Tibial artery (tissue), 4 donors: ENCODE data around the gene GRM3.

Experiments
- DNase-seq, 2 donors: peaks; one replicate each; pipeline ENCODE4 v3.0.0-alpha.2; 2019
- H3K27ac ChIP-seq, 2 donors: fragments of 200-600 bp; sonication (generic) in 1 of 2; 1 replicate in 1 of 2; 2 replicates in 1 of 2; pipeline ENCODE4 v1.5.1; 2018 to 2019; ENCODE audit warnings: mild to moderate bottlenecking in 1 of 2
- H3K27me3 ChIP-seq, 2 donors: fragments of 200-600 bp; sonication (generic) in 1 of 2; one replicate each; pipeline versions ENCODE4 v1.5.1 to v1.6.0; 2016 to 2019
- H3K36me3 ChIP-seq, 3 donors: fragments of 200-600 bp; sonication (generic) in 2 of 3; one replicate each; pipeline ENCODE4 v1.5.1; 2016 to 2019; ENCODE audit warnings: mild to moderate bottlenecking in 2 of 3
- H3K4me1 ChIP-seq, 4 donors: fragments of 200-600 bp; sonication (generic) in 2 of 4; 1 replicate in 3 of 4; 2 replicates in 1 of 4; pipeline ENCODE4 v1.5.1; 2016 to 2019
- H3K4me3 ChIP-seq, 2 donors: fragments of 200-600 bp; sonication (generic) in 1 of 2; 1 replicate in 1 of 2; 2 replicates in 1 of 2; pipeline ENCODE4 v1.5.1; 2018 to 2019; ENCODE audit warnings: mild to moderate bottlenecking in 2 of 2
- H3K9me3 ChIP-seq, 3 donors: fragments of 200-600 bp; sonication (generic) in 1 of 3; one replicate each; pipeline ENCODE4 v1.5.1; 2016 to 2019
- intact Hi-C: fragments of 100-400 bp; cut with DNase I; formaldehyde crosslinking; loops from one replicate; pipeline ENCODE4 v1.15.0; 2023; ENCODE audit warnings: low total_unique reads
- TF ChIP-seq, protein P1 (sequence below), 2 experiments: fragments of 200-600 bp in 1 of 2; fragments of 450-650 bp in 1 of 2; IDR thresholded peaks; one replicate each; pipeline ENCODE4 v1.5.1; 2017 to 2019; ENCODE audit warnings: antibody characterized with exemption in 2 of 2, mild to moderate bottlenecking in 1 of 2, moderate library complexity in 1 of 2

GRM3 gene

DNA sequence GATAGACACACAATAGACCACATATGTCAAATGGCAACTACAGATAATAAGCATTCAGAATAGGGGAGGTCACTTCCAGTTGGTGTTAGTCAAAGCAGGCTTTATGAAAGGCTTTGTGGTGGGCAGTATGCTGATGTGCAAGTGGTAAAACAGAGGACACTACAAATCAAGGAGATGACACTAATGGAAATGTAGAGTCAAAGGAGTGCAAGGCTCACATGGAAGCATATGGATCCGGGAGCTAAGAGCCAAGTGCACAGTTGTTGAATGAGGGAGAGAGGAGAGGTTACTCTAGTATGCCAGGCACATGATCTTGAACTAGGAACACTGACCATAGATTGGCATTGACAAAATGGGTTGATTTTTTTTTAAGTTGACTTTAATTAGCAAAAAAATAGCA lies 62.7 kb downstream of the GRM3 start:
- Histone ChIP-seq H3K9me3 (no peaks in the 10 kb centered on the region), H3K4me1 (no peaks in the 10 kb centered on the region), H3K36me3 (no peaks in the 10 kb centered on the region), H3K27ac (no peak overlapping the region), H3K4me3 (no peak overlapping the region), H3K27me3 (no peaks in the 10 kb centered on the region)
- intact Hi-C loops: no loop called here
- TF ChIP-seq, protein P1, sequence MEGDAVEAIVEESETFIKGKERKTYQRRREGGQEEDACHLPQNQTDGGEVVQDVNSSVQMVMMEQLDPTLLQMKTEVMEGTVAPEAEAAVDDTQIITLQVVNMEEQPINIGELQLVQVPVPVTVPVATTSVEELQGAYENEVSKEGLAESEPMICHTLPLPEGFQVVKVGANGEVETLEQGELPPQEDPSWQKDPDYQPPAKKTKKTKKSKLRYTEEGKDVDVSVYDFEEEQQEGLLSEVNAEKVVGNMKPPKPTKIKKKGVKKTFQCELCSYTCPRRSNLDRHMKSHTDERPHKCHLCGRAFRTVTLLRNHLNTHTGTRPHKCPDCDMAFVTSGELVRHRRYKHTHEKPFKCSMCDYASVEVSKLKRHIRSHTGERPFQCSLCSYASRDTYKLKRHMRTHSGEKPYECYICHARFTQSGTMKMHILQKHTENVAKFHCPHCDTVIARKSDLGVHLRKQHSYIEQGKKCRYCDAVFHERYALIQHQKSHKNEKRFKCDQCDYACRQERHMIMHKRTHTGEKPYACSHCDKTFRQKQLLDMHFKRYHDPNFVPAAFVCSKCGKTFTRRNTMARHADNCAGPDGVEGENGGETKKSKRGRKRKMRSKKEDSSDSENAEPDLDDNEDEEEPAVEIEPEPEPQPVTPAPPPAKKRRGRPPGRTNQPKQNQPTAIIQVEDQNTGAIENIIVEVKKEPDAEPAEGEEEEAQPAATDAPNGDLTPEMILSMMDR (IDR thresholded peaks at IDR 0.05): no peak
- no peak for DNase-seq

DNA sequence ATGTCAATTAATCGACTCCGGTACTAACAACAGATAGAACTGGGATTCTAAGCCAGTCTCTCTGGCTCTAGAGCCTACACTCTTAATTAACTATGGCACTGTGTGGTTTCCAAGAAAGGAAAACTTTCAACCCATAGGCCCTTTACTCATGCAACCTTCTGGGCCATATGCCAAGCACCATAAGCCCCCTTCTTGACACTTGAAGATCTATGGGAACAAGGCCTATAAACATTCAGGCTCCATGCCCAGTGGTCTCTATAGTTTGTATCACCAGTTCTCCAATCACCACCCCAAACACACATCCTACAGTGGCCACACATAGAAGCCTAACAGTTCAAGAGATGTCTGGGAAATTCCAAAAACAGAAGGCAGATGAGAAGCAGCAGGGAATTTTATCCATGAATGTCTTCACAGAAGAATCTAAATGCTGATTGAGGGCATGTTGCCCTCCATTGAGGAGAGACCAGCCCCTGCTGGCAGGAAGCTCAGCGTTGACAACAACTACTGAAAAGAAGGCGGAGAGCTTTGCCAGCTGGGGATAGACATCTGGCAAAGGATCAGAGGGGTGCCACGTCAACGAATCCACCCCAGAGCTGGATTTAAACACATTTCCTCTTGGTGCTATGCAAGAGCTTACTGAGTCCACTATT lies 64.4 kb downstream of the GRM3 start:
- H3K36me3 ChIP-seq: no peaks in the 10 kb centered on the region
- no peak overlapping the region for H3K4me3 ChIP-seq
- no peaks in the 10 kb centered on the region for H3K9me3 ChIP-seq
- intact Hi-C loops: no loop called here
- H3K27ac ChIP-seq: no peak overlapping the region
- DNase-seq: no peak
- no peaks in the 10 kb centered on the region for H3K4me1 ChIP-seq
- TF ChIP-seq, protein P1 (IDR thresholded peaks at IDR 0.05): no peak
- H3K27me3 ChIP-seq: no peaks in the 10 kb centered on the region

DNA sequence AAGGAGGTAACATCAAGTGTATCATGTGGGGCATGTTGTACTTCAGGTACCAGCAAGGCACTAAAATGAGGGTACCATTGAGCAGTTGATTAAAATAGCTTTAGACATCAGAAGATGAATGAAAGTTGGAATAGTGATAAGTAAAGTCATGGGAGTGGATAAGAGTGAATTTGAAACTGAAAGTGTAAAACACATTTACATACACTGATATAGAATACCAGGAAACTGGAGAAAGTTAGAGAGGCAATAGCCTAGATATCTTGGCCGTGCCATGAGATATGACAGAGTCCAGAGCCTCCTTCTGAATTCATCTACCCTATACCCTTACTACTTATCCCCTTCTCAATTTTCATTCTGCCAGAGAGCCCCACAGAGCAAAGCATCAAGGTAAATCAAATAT lies 76.6 kb downstream of the GRM3 start:
- H3K4me1 ChIP-seq: no peaks in the 10 kb centered on the region
- no peak overlapping the region for H3K4me3 ChIP-seq
- no peaks in the 10 kb centered on the region for H3K36me3 ChIP-seq
- no peaks in the 10 kb centered on the region for H3K9me3 ChIP-seq
- no peaks in the 10 kb centered on the region for H3K27me3 ChIP-seq
- no peak for DNase-seq
- intact Hi-C loops: loop anchor here (10.0 kb wide), 1 partner anchor 656 kb away; no protein-coding TSS in a partner anchor
- TF ChIP-seq, protein P1 (IDR thresholded peaks at IDR 0.05): no peak
- no peak overlapping the region for H3K27ac ChIP-seq

DNA sequence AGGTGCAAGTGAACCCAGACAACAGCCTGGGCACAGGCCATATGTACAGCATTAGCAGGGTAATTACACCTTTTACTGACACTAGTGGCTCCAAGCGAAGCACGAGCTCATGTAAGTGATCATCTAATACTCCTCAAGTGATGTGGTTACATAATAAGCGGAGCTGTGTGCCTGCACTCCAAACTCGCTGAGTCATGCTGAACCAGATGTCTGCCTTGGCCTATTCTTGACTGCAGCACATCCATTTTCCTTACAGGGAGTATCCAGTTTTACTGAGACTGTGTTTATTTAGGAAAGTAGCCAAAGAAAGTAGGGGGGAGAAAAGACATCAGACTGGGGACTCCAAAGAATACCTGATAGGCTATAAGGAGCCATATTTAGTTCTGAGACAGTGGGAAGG lies 90.1 kb downstream of the GRM3 start:
- Histone ChIP-seq H3K4me3 (no peak overlapping the region), H3K9me3 (no peaks in the 10 kb centered on the region), H3K4me1 (no peaks in the 10 kb centered on the region), H3K27ac (no peak overlapping the region), H3K36me3 (no peaks in the 10 kb centered on the region), H3K27me3 (no peaks in the 10 kb centered on the region)
- no peak for DNase-seq
- TF ChIP-seq, protein P1 (IDR thresholded peaks at IDR 0.05): no peak
- intact Hi-C loops: no loop called here

DNA sequence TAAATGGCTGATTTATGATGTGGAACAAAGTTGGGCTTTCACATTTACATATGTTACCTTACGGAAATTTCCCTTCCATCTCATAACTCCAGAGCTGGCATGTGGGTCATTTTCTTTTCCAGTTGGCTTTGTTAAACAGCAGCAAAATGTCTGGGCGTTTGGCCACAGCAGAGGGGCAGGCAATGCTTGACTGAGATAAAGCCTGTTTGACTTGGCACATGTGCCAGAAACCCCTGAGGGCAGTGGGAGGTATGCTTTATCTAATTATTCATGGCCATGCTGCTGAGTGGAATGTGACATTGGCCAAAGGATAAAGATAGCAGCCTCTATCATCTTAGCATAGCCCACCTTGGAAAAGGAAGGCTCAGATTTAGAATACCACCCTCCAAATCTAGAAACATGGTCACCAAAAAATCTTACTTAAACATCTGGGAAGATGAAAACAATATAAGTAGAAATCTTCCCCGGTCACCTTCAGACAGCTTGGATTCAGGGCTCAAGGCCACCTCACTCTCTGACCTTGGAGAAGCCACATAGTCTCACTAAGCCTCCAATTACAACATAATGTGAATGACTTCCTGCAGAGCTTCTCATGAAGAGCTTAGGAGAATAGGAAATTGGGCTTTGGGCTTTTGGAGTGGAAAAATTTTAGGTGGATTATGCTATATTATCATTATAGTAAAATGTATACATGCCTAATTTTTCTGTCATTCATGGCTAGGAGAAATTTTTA lies 101.5 kb downstream of the GRM3 start:
- Histone ChIP-seq H3K27ac (no peak overlapping the region), H3K27me3 (no peaks in the 10 kb centered on the region), H3K4me1 (no peaks in the 10 kb centered on the region), H3K9me3 (no peaks in the 10 kb centered on the region), H3K36me3 (no peaks in the 10 kb centered on the region), H3K4me3 (no peak overlapping the region)
- intact Hi-C loops: no loop called here
- DNase-seq: no peak
- TF ChIP-seq, protein P1 (IDR thresholded peaks at IDR 0.05): no peak
